HepG2 (cell line): Measurements from ENCODE around the gene PCBD2. TPM values are rescaled to one million over a fixed set of nuclear protein-coding genes. Genes with fewer than 3 reads are reported as not detected.

Experiments
- ARNT ChIP-seq: fragments of 450-650 bp; IDR thresholded peaks from 2 replicates; pipeline ENCODE4 v1.6.1; 2017
- CBX5 ChIP-seq: sonication (generic); formaldehyde crosslinking; IDR thresholded peaks from 2 replicates; pipeline ENCODE4 v1.4.0; 2020; ENCODE audit warnings: missing genetic modification reagents, borderline replicate concordance
- FOXC1 ChIP-seq: sonication (generic); formaldehyde crosslinking; IDR thresholded peaks from 2 replicates; pipeline ENCODE4 v1.8.0; 2022; ENCODE audit warnings: mild to moderate bottlenecking, missing genetic modification reagents, borderline replicate concordance
- GATAD2A ChIP-seq: IDR thresholded peaks from 2 replicates; pipeline ENCODE4 v1.6.1; 2016
- GTF2F1 ChIP-seq: fragments of 150-350 bp; IDR thresholded peaks from 2 replicates; pipeline ENCODE4 v1.6.1; 2014; ENCODE audit warnings: low read length
- HDAC6 ChIP-seq: fragments of 200-600 bp; sonication (generic); IDR thresholded peaks from 2 replicates; pipeline ENCODE4 v1.7.0; 2017; ENCODE audit warnings: mild to moderate bottlenecking, antibody characterized with exemption, low read length, low read depth
- HMGA1 ChIP-seq: sonication (generic); formaldehyde crosslinking; conservative IDR thresholded peaks from 2 replicates; pipeline ENCODE4 v1.4.0; 2020; ENCODE audit warnings: missing genetic modification reagents
- HNF4G ChIP-seq, 2 experiments: sonication (generic) in 1 of 2; formaldehyde crosslinking in 1 of 2; IDR thresholded peaks; 2 replicates each; pipeline versions ENCODE4 v1.4.0 to v1.6.1; 2011 to 2020; ENCODE audit warnings: borderline replicate concordance in 2 of 2, low read depth in 2 of 2, mild to moderate bottlenecking in 2 of 2, low read length in 1 of 2, missing genetic modification reagents in 1 of 2, moderate library complexity in 1 of 2
- MED1 ChIP-seq: sonication (generic); formaldehyde crosslinking; IDR thresholded peaks from 2 replicates; pipeline ENCODE4 v1.4.0; 2020; ENCODE audit warnings: missing genetic modification reagents
- MEIS2 ChIP-seq: sonication (generic); formaldehyde crosslinking; IDR thresholded peaks from 2 replicates; pipeline ENCODE4 v1.9.0; 2021; ENCODE audit warnings: mild to moderate bottlenecking, missing genetic modification reagents
- MIXL1 ChIP-seq: IDR thresholded peaks from 2 replicates; pipeline ENCODE4 v1.6.1; 2016
- REL ChIP-seq: sonication (generic); formaldehyde crosslinking; conservative IDR thresholded peaks from 2 replicates; pipeline ENCODE4 v1.8.0; 2022; ENCODE audit warnings: mild to moderate bottlenecking, missing genetic modification reagents, moderate library complexity
- RFX1 ChIP-seq: fragments of 450-650 bp; IDR thresholded peaks from 2 replicates; pipeline ENCODE4 v1.6.1; 2017
- SIX4 ChIP-seq: sonication (generic); formaldehyde crosslinking; IDR thresholded peaks from 2 replicates; pipeline ENCODE4 v1.4.0; 2020; ENCODE audit warnings: missing genetic modification reagents
- ZC3H4 ChIP-seq: sonication (generic); formaldehyde crosslinking; IDR thresholded peaks from 2 replicates; pipeline ENCODE4 v1.4.0; 2020; ENCODE audit warnings: missing genetic modification reagents, borderline replicate concordance
- ZFP36 ChIP-seq: fragments of 150-350 bp; IDR thresholded peaks from 2 replicates; pipeline ENCODE4 v1.6.1; 2018; ENCODE audit warnings: borderline replicate concordance, low read length, low read depth; ENCODE audit not compliant: partially characterized antibody
- ZNF235 ChIP-seq: sonication (generic); formaldehyde crosslinking; IDR thresholded peaks from 2 replicates; pipeline ENCODE4 v1.8.1; 2023; ENCODE audit warnings: mild to moderate bottlenecking, missing genetic modification reagents, borderline replicate concordance
- ZNF570 ChIP-seq: sonication (generic); formaldehyde crosslinking; IDR thresholded peaks from 2 replicates; pipeline ENCODE4 v1.4.0; 2020; ENCODE audit warnings: mild to moderate bottlenecking, missing genetic modification reagents, borderline replicate concordance
- ZNF841 ChIP-seq: sonication (generic); formaldehyde crosslinking; IDR thresholded peaks from 2 replicates; pipeline ENCODE4 v1.8.1; 2023; ENCODE audit warnings: missing genetic modification reagents, borderline replicate concordance
- polyA plus RNA-seq, 8 experiments: library from polyadenylated mRNA; depleted of rRNA in 3 of 8; stranded (reverse) in 7 of 8; unstranded in 1 of 8; fragments of >200 nt; fragmentation: Illumina TruSeq in 4 of 8; extraction: Trizol in 4 of 8; gene quantifications; 2 replicates each; pipeline versions ENCODE4 v1.2.1 to v1.2.3, GENCODE V29; 2011 to 2016; ENCODE audit warnings: low read depth in 4 of 8, missing spikeins in 1 of 8, mixed read lengths in 1 of 8; ENCODE audit not compliant: insufficient read depth in 1 of 8
- total RNA-seq, 5 experiments: library from RNA; depleted of rRNA; stranded (reverse); fragments of >200 nt; fragmentation: Illumina TruSeq; extraction: Trizol; gene quantifications; 2 replicates each; pipeline ENCODE4 v1.2.3, GENCODE V29; 2016; ENCODE audit warnings: low read depth in 1 of 5
- TF ChIP-seq, protein P1 (sequence below): sonication (generic); formaldehyde crosslinking; IDR thresholded peaks from 2 replicates; pipeline ENCODE4 v1.8.0; 2022; ENCODE audit warnings: mild to moderate bottlenecking, missing genetic modification reagents
- TF ChIP-seq, protein P2 (sequence below): sonication (generic); formaldehyde crosslinking; IDR thresholded peaks from 2 replicates; pipeline ENCODE4 v1.4.0; 2020; ENCODE audit warnings: missing genetic modification reagents, borderline replicate concordance
- TF ChIP-seq, protein P3 (sequence below): sonication (generic); formaldehyde crosslinking; IDR thresholded peaks from 2 replicates; pipeline ENCODE4 v1.9.0; 2021; ENCODE audit warnings: missing genetic modification reagents, mild to moderate bottlenecking, borderline replicate concordance
- TF ChIP-seq, protein P4 (sequence below): sonication (generic); formaldehyde crosslinking; IDR thresholded peaks from 2 replicates; pipeline ENCODE4 v1.5.0; 2020; ENCODE audit warnings: missing genetic modification reagents
- TF ChIP-seq, protein P5 (sequence below), 2 experiments: sonication (generic) in 1 of 2; formaldehyde crosslinking in 1 of 2; IDR thresholded peaks; 2 replicates each; pipeline versions ENCODE4 v1.4.0 to v1.6.1; 2018 to 2020; ENCODE audit warnings: missing genetic modification reagents in 2 of 2, borderline replicate concordance in 1 of 2, low read depth in 1 of 2, mild to moderate bottlenecking in 1 of 2, missing biosample characterization in 1 of 2

Gene PCBD2
- total and polyA plus RNA-seq, 2 of the 13 experiments (the other 11 are each of a cell fraction or from before 2014, with no cell fraction given): 5.5 to 12.0 TPM

DNA sequence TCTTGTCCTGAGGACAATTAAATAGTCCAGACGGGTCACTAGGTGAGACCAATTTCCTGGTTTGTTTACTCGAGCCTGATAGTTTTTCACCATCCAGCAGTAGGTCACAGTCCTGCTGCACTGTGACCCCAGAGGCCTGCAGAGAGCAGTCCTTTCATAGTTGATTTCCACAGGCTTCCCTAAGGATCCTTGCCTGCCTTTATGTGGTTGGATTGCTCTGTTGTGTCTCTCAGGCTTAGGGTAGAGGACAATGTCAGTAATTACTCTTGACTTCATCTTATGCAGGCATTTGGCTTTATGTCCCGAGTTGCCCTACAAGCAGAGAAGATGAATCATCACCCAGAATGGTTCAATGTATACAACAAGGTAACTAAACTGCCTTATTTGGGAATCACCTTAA is 53.8 kb downstream of the PCBD2 start (continued):
- TF ChIP-seq GTF2F1 (no peak), SIX4 (no peak), FOXC1 (no peak), HNF4G (IDR thresholded peaks at IDR 0.05; ENCODE audit: borderline replicate concordance, low read depth, low read length) (peak; percentile 52; the same call in 1 of the 2 replicates), HNF4G (CRISPR knock-in tag; IDR thresholded peaks at IDR 0.05; ENCODE audit: borderline replicate concordance, low read depth) (no peak; the same call in 1 of the 2 replicates), ZNF841 (CRISPR knock-in tag) (no peak), CBX5 (CRISPR knock-in tag) (no peak), REL (no peak), MED1 (CRISPR knock-in tag) (no peak), RFX1 (no peak), ZNF570 (no peak), ZNF235 (CRISPR knock-in tag) (no peak), HDAC6 (no peak), ZFP36 (no peak), MEIS2 (CRISPR knock-in tag) (no peak), MIXL1 (0 out of 2 replicates have a peak, but pooled peaks have one; percentile 41), ARNT (no peak), HMGA1 (CRISPR knock-in tag) (no peak), GATAD2A (0 out of 2 replicates have a peak, but pooled peaks have one; percentile 16), ZC3H4 (CRISPR knock-in tag) (no peak)
- TF ChIP-seq, protein P1, sequence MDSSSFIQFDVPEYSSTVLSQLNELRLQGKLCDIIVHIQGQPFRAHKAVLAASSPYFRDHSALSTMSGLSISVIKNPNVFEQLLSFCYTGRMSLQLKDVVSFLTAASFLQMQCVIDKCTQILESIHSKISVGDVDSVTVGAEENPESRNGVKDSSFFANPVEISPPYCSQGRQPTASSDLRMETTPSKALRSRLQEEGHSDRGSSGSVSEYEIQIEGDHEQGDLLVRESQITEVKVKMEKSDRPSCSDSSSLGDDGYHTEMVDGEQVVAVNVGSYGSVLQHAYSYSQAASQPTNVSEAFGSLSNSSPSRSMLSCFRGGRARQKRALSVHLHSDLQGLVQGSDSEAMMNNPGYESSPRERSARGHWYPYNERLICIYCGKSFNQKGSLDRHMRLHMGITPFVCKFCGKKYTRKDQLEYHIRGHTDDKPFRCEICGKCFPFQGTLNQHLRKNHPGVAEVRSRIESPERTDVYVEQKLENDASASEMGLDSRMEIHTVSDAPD (CRISPR knock-in tag): no peak
- TF ChIP-seq, protein P2, sequence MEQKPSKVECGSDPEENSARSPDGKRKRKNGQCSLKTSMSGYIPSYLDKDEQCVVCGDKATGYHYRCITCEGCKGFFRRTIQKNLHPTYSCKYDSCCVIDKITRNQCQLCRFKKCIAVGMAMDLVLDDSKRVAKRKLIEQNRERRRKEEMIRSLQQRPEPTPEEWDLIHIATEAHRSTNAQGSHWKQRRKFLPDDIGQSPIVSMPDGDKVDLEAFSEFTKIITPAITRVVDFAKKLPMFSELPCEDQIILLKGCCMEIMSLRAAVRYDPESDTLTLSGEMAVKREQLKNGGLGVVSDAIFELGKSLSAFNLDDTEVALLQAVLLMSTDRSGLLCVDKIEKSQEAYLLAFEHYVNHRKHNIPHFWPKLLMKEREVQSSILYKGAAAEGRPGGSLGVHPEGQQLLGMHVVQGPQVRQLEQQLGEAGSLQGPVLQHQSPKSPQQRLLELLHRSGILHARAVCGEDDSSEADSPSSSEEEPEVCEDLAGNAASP (CRISPR knock-in tag): no peak; the same call in 1 of the 2 replicates
- TF ChIP-seq, protein P3, sequence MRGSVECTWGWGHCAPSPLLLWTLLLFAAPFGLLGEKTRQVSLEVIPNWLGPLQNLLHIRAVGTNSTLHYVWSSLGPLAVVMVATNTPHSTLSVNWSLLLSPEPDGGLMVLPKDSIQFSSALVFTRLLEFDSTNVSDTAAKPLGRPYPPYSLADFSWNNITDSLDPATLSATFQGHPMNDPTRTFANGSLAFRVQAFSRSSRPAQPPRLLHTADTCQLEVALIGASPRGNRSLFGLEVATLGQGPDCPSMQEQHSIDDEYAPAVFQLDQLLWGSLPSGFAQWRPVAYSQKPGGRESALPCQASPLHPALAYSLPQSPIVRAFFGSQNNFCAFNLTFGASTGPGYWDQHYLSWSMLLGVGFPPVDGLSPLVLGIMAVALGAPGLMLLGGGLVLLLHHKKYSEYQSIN (CRISPR knock-in tag): no peak
- TF ChIP-seq, protein P4, sequence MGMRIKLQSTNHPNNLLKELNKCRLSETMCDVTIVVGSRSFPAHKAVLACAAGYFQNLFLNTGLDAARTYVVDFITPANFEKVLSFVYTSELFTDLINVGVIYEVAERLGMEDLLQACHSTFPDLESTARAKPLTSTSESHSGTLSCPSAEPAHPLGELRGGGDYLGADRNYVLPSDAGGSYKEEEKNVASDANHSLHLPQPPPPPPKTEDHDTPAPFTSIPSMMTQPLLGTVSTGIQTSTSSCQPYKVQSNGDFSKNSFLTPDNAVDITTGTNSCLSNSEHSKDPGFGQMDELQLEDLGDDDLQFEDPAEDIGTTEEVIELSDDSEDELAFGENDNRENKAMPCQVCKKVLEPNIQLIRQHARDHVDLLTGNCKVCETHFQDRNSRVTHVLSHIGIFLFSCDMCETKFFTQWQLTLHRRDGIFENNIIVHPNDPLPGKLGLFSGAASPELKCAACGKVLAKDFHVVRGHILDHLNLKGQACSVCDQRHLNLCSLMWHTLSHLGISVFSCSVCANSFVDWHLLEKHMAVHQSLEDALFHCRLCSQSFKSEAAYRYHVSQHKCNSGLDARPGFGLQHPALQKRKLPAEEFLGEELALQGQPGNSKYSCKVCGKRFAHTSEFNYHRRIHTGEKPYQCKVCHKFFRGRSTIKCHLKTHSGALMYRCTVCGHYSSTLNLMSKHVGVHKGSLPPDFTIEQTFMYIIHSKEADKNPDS (CRISPR knock-in tag): no peak
- TF ChIP-seq, protein P5, sequence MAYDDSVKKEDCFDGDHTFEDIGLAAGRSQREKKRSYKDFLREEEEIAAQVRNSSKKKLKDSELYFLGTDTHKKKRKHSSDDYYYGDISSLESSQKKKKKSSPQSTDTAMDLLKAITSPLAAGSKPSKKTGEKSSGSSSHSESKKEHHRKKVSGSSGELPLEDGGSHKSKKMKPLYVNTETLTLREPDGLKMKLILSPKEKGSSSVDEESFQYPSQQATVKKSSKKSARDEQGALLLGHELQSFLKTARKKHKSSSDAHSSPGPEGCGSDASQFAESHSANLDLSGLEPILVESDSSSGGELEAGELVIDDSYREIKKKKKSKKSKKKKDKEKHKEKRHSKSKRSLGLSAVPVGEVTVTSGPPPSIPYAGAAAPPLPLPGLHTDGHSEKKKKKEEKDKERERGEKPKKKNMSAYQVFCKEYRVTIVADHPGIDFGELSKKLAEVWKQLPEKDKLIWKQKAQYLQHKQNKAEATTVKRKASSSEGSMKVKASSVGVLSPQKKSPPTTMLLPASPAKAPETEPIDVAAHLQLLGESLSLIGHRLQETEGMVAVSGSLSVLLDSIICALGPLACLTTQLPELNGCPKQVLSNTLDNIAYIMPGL (CRISPR knock-in tag; IDR thresholded peaks at IDR 0.05; ENCODE audit: borderline replicate concordance in 1 of 2, low read depth in 1 of 2): no peak
